ENCODE results near the gene ZNF488.

Gene ZNF488

DNA sequence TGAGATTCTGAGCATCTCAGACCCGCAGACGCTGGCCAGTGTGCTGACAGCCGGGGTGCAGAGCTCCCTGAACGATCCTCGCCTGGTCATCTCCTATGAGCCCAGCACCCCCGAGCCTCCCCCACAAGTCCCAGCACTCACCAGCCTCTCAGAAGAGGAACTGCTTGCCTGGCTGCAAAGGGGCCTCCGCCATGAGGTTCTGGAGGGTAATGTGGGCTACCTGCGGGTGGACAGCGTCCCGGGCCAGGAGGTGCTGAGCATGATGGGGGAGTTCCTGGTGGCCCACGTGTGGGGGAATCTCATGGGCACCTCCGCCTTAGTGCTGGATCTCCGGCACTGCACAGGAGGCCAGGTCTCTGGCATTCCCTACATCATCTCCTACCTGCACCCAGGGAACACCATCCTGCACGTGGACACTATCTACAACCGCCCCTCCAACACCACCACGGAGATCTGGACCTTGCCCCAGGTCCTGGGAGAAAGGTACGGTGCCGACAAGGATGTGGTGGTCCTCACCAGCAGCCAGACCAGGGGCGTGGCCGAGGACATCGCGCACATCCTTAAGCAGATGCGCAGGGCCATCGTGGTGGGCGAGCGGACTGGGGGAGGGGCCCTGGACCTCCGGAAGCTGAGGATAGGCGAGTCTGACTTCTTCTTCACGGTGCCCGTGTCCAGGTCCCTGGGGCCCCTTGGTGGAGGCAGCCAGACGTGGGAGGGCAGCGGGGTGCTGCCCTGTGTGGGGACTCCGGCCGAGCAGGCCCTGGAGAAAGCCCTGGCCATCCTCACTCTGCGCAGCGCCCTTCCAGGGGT lies 35.2 kb downstream of the ZNF488 start:
- no peak for DNase-seq (ENCODE audit: low read depth)

DNA sequence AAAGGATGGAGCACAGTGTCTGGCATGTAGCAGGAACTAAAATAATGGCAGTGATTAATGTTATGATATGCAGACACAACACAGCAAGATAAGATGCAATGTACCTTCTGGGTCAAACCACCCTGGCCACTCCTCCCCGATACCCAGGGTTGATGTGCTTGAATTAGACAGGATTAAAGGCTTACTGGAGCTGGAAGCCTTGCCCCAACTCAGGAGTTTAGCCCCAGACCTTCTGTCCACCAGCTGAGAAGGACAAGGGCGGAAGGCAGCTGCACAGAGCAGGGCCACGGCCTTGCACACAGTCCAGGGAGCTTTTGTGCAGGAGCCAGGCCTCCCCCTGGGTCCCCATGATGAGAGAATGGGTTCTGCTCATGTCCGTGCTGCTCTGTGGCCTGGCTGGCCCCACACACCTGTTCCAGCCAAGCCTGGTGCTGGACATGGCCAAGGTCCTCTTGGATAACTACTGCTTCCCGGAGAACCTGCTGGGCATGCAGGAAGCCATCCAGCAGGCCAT lies 35.9 kb downstream of the ZNF488 start, which contains the start of gene RBP3:
Gene RBP3 (plus strand): TSS at position 226 of the 514 bp plus-strand sequence. CDS start 122 bp downstream, at position 348.
- DNase-seq (ENCODE audit: low read depth) = no peak

DNA sequence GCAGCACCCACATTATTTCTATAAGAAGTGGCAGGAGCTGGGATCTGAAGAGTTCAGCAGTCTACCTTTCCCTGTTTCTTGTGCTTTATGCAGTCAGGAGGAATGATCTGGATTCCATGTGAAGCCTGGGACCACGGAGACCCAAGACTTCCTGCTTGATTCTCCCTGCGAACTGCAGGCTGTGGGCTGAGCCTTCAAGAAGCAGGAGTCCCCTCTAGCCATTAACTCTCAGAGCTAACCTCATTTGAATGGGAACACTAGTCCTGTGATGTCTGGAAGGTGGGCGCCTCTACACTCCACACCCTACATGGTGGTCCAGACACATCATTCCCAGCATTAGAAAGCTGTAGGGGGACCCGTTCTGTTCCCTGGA lies 36.8 kb downstream of the ZNF488 start:
- DNase-seq (ENCODE audit: low read depth) = no peak

DNA sequence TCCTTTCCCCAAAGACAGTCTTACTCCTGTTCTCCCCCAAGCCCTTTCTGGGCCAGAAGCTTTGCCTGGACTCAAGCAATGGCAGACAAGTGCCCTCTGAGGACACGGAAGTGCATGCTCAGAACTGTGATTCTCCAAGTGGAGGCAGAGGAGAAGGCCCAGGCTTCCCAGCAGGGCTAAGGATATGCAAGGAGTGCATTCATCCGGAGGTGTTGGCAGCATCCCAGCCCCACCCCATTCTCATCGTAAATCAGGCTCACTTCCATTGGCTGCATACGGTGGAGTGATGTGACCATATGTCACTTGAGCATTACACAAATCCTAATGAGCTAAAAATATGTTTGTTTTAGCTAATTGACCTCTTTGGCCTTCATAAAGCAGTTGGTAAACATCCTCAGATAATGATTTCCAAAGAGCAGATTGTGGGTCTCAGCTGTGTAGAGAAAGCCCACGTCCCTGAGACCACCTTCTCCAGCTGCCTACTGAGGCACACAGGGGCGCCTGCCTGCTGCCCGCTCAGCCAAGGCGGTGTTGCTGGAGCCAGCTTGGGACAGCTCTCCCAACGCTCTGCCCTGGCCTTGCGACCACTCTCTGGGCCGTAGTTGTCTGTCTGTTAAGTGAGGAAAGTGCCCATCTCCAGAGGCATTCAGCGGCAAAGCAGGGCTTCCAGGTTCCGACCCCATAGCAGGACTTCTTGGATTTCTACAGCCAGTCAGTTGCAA lies 37.4 kb downstream of the ZNF488 start:
- DNase-seq (ENCODE audit: low read depth) = no peak

DNA sequence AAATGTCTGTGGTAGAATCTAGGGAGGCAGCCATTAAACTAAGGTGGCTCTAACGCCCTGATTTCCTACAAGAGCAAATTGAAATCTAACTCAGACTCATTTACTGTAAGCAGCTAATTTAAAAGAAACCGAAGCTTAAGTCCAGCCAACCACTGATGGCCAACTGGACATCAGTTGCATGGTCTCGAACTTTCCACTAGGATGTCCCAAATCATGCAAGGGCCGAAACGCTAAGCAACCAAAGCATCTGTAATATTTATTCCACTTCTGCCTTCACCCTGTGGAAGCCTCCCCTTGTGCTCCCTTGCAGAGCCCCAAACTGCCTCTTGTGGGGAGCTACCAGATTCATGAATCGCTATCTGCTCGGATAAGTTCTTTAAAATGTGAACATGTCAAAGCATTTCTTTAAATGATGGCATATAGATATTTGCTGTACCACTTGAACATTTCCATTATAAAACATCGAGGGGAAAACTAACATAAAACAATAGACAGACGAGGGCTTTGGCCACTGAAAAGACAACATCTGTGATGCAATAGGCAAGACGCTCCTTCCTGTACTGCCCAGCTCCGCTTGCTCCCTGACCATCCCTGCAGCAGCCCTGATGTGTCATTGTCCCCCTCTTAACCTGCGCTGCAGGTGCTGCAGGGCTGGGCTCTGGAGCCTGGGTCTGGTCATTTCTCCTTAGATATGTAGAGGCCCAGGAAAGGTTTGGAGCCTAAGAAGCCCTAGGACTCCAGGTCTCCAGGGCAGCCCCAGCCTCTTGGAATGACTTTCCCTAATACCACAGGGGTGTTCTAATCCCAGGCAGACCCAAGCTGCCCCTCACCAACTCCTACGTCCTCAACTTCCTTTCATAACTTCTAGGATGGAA lies 38.9 kb downstream of the ZNF488 start:
- no peak for DNase-seq (ENCODE audit: low read depth)

DNA sequence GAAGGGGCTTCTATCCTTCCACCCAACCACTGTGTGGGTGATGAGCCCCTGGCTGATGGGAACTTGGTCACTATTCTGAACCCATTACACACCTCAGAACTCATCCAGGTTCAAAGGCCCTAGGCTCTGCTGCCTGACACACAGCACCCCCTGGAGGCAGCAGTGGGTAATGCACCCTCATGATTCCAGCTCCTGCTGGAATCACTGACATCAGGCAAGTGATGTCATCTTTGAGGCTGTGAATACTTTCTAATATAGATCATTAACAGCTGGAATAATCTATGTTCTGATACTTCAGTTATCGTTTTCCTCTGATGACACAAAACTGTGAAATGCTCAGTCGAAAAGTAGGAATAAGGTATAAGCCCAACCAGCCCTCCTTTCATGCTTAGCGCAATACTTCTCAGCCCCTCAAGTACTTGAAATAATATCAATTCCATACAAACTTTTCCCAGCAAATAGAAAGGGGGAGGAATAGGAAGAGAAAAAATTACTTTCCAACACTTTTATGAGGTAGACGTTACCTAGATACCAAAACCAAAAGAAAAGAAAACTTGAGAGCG lies 43.4 kb downstream of the ZNF488 start:
- peak; percentile 55 for DNase-seq (ENCODE audit: low read depth)

DNA sequence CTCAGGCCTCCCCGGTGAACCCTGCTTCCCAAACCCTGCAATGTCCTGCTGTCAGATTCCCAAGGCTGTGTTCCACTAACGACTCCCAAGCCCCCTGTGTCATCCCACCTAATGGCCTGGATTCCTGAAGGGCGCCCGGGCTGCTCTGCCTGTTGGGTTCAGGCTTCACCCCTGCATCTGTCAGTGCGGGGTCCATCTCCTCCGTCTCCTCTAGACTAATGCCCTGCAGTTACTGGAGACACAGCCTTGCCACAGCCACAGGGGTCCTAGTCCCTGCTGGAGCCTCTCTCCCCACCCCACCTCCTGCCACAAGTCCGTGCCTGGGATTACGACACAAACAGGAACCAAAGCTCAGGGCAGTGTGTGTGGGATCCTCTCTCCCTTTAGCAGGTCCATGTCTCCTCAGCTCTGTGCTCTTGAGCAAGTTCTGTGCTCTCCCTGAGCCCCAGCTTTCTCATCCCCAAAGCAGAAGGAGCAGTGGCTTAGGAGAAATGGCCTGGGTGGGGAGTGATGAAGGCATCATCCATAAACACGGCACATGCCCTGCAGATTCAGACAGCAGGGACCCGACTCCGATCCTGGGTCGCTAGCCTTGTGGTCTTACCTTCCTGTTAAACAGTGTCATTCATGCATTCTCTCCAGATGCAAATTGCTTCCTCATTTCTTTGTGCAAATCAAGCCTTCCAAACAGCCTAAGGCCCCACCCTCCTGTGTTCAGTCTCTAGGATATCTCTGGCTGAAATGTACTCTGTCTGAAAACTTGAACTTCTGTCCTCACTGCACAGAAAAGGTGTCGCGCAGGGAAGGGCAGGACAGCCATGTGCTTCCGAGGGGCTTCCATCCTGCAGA lies 44.1 kb downstream of the ZNF488 start:
- DNase-seq (ENCODE audit: low read depth) = no peak

DNA sequence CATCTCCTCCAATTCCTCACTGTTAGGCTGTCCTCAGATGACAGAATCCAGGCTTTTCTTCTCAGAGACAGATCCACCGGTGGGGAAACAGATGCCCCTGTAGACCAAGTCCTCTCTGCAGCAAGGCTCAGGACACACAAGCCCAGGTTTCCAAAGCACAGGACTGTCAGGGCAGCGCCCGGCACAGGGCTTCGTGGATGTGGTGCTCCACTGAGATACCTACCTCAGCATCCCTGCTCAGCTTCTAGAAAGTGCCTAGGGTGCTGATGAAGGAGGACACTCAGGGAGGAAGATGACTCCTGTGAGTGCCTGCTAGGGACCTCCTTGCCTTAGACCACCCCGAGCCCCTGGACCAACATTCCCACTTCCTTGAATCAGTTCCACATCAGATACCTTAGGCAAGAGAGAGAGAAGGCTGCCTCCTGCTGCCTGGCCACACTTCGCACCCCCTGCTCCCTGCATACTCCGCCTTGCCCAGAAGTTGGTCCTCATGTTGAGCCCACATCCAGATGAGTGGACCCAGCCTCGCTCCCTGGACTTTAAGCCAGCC lies 44.8 kb downstream of the ZNF488 start:
- no peak for DNase-seq (ENCODE audit: low read depth)

DNA sequence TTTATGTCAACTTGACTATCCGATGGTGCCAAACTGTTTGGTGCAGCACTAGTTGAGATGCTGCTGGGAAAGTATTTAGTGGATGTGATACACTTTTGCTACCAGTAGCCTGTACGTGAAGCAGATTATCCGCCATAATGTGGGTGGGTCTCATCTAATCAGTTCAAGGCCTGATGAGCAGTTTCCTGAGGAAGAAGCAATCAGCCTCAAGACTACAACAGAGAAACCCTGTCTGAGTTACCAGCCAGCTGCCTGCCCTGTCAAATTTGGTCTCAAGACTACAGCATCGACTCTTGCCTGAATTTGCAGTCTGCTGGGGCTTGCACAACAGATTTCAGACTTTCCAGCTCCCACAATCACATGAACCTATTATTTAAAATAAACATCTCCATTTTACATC lies 46.8 kb downstream of the ZNF488 start:
- no peak for DNase-seq (ENCODE audit: low read depth)

DNA sequence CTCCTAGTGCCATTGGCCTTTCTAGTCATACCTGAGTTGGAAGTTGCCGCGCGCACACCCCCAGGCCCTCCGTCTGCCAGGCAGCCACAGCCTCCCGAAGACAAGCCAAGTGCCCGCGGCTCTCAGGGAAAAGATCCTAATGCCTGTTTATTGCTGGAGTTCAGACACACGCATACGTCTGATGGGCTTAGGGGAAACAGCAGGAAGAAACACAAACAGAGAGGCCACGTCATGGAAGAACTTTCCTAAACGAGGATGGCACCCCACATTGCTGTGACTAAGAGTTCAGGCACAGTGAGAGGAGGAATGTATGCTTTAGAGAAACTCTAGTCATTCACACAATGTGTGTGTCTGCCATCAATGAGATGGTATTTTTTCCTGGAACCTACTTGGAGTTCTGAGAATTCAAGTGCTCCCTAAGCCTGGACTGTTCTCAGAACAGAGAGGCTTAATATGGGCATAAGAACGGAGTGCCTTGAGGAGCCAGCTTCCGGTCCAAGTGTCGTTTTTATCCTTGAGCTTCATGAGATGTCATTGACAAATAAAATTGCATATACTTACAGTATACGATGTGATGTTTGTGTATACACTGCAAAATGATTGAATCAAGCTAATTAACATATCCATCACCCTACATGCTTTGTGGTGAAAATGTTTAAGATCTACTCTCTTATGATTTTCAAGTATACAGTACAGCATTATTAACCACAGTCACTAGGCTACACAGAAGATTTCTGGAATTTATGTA lies 47.5 kb downstream of the ZNF488 start:
- DNase-seq (ENCODE audit: low read depth) = no peak

DNA sequence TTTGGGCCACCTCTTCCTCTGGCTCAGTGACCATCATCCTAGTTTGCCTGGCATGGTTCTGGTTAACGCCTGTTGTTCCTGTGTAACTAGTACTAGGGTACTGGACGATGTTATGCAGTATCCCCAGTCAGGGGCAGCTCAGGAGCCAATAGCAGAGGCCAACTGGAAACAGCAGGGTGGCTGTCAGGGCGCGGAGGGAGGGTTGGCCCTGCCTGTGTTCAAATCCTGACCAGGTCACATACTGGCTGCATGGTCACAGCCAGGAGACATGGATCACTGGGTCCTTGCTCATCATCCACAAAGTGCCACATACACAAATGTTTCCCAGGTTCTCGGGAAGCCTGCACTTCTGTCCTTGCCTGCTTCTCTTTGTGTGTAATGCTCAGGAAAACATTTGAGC lies 48.2 kb downstream of the ZNF488 start:
- no peak for DNase-seq (ENCODE audit: low read depth)

DNA sequence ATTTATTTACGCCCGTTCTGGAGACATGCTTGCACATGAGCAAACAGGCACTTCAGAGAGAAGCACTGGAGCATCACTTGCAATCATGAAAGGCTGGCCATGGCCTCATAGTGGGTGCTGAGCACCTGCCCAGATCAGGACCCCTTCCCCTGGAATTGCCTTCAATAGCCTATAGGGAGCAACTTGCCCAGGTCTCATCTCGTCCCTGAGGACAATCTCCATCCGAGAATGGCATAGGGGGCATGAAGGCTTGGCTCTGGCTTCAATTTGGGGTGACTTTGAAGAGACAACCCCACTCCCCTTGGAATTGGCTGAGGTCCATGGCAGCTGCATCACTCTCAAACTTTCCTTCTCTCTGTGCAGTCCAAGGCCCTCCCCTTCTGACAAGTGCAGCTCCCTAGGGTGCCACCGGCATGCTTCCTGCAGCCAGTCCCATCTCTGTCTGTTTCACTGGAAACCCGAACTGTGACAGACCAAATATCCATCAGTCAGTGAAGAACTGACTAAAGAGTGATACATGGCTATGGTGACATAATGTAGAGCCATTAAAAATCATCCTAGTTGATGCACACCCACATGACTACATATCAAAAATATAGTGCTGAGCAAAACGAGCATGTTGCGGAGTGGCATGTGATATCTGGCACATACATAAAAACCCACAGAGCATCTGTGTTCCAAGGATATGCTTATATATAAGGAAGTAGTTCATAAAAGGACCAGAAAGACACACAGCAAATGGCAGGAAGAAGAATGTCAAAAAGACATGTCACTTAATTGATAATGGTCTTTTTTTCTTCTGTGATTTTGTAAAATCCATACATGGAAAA lies 49.4 kb downstream of the ZNF488 start:
- no peak for DNase-seq (ENCODE audit: low read depth)

DNA sequence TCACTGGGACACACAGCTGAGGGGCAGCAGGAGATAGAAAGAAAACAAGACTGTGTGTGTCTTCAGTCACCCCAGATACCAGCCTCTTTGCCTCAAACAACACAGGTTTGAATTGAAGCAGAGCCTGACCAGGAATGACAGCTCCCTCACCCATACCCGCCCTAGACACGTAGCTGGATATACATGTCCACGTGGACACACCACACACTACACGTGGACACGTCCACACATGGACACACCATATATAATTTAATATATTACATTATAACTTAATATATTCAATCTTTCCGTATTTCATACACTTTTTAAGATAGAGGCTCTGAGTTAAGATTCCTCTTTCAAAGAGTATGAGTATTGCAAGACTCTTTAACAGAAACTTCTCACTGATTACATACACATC lies 50.6 kb downstream of the ZNF488 start:
- DNase-seq (ENCODE audit: low read depth) = no peak

DNA sequence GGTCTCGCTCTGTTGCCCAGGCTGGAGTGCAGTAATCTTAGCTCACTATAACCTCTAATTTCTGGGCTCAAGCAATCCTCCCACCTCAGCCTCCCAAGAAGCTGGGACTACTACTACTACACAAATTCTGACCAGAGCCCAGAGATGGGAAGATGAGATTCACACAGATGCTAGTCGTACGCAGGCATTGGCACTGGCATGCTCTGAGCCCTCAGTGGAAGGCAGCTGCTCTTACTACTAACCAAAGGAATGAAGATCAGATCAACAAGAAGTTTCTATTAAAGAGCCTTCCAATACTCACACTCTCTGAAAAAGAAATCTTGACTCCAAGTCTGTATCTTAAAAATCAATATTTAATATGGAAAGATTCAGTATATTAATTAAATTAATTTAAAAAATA lies 51.1 kb downstream of the ZNF488 start:
- DNase-seq (ENCODE audit: low read depth) = no peak

DNA sequence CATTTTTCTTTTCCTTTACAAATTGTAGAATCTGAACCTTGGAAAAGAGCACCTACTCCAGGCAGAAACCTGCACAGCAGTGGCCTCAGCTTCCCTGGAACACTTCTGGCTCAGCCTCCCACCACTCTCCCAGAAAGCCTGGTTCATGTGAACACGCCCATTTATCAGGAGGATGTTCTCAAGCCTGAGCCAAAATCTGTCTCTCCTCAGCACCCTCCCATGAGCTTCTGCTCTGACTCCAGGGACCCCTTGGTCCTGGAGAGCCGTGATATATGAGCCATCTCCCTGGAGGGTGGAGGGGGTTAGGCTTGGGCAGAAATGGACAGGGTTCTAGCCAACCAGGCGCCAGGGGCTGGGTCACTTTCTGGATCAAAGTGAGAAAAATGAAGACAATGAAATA lies 51.7 kb downstream of the ZNF488 start:
- DNase-seq (ENCODE audit: low read depth) = no peak

DNA sequence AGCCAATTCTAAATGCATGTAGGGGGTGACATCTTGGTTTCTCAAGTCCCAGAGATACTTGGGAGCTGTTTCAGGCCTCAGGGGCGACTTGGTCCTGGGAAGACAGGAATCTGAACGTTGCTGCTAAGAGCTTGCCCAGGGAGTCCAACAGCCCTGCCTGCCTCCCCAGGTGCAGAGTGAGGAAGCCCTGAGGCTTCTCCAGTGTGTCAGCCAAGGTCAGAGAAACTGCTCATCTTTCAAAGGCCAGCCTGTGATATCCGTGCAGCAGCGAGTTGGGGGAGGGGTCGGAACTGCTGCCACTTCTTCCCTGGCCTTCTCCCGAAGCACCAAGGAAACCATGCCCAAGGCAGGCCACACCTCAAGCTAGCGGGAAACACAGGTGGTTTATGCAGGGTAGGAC lies 52.1 kb downstream of the ZNF488 start:
- DNase-seq (ENCODE audit: low read depth) = no peak

DNA sequence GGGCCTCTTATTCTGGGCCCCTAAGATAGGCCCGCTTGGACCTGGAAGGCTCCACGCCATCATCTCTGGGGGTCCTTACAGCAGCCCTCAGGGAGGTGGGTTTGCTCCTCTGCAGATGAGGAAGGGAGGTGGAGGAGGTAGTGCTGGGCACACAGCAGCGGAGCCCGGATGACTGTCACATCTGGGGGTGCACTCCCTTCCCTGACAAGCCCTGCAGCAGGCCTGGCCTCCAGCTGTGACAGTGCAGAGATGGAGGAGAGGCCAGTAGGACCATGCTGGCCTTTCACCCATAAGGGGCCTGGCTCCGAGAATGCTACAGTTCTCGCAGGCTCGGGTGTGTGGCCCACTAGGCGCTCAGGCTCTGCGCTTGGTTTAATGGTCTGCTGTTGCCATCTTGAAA lies 52.6 kb downstream of the ZNF488 start:
- DNase-seq (ENCODE audit: low read depth) = no peak

DNA sequence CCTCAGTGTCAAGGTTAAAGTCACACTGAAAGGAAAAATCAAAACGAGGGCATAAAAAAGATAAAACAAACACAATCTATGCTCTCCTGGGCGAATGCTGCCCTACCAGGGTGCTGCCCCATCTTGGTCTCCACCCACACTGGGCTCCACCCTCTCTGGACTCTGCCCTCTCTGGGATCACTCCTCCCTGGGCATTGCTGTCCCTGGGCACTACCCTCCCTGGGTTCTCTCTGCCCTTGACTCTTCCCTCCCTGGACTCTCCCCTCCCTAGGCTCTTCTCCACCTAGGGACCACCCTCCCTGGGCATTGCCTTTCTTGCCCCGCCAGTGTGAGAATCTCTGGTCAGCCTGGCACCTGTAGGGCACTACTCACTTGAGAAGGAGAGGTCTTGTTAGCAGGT lies 53.3 kb downstream of the ZNF488 start:
- DNase-seq (ENCODE audit: low read depth) = no peak

DNA sequence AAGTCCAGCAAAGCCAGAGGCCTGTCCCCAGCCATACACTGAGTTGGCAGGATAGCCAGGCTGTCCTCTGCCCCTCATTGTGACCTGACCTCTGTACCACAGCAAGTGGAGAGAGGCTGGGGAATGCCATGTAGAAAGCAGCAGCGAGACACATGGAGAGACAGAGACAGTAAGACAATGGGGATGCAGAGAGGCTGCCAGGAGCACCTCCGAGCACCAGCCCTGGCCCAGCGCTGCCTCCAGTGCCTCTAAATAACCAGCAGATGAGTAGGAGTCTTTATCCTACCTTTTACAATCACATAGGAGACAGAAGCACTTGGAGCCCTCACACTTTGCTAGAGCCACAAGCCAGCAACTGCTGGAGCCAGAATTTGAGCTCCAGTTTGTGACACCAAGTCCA lies 53.7 kb downstream of the ZNF488 start:
- DNase-seq (ENCODE audit: low read depth) = no peak
